GM21786 (cell line): ENCODE measurements around the gene ADTRP.
A peak's percentile ranks its signal among the peaks of the same experiment; 100 is the strongest.

ENCODE experiments used
- ATAC-seq: cut with Tn5 transposase; IDR thresholded peaks from one replicate; pipeline ENCODE4 v1.9.1; 2021; ENCODE audit not compliant: unreplicated experiment

The ADTRP gene

DNA sequence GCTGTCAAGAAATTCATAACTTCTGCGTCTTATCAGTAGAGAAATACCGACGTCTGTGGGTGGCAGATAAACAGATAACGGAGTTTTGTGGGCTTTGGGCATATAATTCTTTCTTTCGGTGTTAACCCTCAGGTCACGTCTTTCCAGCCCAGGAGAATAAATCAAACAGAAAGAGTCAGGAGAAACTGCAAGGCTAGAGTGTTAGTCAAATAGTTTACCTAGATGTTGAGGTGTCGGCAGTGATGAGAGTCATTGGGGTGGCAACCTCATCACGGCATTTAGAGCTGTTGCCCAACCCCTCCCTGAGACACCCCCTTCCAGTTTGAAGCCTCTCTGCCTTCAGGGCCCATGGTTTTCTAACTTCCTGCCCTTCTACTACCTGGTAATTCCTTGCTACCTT is 49.5 kb downstream of the ADTRP start:
- ATAC-seq: no peak

GRCh38 chr6:11727998-11728961 is 50.3 kb downstream of the ADTRP start:
- no peak for ATAC-seq

DNA sequence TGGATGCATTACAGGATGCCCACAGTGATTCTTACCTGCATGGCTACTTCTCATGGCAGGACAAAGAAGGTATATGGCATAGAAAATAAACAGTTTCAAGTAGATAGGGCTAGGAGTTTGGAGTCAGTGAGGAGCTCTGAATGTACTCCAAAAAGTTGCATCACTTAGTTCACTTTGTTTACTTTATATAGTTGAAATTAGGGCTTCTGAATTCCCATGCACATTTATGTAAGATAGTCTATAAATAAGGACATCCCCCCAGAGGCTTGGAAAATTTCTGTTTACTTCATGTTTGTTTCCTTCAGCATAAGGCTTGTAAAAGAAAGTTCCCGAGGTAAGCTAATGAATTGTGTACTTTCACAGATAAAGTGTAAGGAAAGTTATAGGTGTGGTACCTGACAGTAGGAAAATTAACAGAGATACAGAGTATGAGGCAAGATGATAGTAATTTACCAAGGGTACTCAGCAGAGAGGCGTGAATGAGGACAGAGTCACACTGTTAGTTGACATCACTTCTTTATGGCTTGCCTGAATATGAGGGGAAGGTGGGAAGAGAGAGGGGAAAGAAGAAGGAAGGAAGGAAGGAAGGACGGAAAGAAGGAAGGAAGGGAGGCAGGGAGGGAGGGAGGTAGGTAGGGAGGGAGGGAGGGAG is 51.1 kb downstream of the ADTRP start:
- no peak for ATAC-seq

GRCh38 chr6:11724286-11724685 is 54.3 kb downstream of the ADTRP start:
- no peak for ATAC-seq

DNA sequence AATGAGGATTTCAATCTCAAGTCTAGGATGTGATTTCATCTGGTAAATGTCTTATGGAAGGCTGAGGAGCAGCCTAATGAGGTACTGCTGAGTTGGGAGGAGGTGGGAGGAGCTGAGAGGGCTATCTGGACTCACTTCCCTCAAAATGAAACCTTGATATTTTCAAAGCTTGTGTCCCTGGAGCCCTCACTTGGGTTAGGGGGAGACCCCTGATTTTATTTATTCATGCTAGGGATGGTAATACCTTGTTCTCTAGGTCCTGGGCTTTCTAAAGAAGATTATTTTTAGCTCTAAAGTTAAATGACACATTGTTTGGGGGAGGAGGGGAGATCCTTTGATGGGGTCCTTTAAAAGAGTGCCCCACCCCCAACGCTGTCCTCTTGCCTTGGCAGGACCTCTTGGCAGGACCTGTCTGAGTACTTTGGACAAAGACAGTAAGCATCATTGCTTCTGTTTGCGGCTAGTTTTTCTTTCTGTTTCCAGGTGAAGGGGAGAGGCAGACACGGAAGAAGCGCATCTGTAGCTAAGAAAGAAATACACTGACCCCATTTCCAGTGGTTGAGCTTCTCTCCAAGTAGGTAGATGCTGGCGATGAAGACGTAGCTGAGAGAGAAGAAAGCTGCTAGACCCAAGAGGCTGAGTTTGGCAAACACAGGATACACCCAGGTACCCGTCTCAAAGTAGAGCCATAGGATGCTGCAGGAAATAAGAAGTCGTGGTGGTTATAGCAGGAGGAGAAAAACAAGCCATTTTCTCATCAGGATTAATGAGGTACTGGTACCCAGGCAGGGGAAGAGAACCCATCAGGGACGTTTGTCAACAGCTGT is 55.6 kb downstream of the ADTRP start:
- ATAC-seq: peak; percentile 55

DNA sequence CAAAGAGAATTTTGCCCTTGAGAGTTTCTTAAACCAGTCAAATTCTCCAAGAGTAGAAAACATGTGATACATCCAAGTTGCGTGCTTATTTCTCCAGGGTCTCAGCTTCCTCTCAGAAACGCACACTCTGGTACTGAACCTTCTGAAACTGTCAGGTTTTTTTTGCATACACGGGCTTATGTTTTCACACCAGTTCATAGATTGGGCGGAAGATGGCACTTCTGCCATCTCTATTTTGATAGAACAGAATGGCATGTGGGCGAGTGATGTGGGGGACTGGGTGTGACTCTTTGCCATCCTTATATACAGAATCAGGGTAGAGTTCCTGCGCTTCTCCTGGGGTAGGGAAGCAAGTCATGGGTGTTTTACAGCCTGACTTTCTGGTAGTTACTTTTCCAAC is 56.4 kb downstream of the ADTRP start:
- no peak for ATAC-seq

- ATAC-seq: no peak
These were observed 60.1 kb downstream of the ADTRP start for GRCh38 chr6:11718463-11718862.

- ATAC-seq: no peak
These were observed 60.6 kb downstream of the ADTRP start for GRCh38 chr6:11718031-11718430.

DNA sequence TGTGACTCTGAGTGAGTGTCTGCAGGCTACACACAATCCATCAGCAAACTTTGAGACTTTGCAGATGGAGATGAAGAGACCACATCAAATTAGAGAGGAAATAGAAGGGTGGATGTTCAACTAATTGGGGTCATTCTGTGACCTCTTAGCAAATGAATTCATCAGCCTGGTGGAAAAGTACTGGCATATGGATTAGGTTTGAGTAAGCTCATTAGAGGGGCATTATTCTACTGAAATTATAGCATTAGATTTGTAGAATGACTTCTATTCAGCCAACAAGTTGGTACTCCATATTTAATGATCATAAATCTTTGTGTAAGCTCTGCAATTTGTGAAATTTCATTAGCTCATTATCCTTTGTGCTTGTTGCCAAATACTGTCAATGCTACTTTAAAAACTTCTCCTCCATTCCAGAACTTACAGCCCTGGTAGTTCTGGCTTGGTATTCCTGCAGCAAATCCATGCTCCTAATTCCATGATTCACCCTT is 63.8 kb downstream of the ADTRP start:
- ATAC-seq: no peak

DNA sequence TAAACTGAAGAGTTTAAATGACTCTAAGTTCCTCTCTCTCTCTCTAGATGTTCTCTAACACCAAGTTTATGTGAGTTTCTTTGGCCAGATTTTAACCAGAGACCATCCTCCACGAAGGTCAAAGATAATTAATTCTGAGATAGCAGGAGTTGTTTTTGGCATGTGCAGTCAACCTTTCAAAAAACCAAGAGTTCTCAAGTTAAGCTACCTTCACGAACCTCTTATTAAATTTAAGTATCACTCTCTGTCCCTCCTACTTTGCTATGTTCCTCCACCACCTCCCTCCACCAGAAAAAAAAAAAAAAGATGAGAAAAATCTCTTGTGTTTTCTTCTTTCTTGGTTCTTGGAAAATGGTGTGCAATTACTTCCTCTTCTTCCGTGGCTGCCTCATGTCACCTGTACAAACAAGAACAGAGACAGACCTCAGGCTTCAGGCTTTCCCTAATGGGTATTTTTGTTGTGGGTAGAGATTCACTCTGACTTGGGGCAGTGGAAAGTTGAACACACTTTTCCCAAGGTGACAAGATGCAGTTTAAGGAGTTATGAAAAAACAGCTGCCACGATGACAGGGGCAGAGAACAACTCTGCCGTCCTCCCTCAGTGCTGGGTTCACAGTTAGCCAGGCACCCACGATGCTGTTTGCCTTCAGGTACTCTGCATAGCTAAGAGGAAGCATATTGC is 64.3 kb downstream of the ADTRP start:
- ATAC-seq: peak; percentile 57

DNA sequence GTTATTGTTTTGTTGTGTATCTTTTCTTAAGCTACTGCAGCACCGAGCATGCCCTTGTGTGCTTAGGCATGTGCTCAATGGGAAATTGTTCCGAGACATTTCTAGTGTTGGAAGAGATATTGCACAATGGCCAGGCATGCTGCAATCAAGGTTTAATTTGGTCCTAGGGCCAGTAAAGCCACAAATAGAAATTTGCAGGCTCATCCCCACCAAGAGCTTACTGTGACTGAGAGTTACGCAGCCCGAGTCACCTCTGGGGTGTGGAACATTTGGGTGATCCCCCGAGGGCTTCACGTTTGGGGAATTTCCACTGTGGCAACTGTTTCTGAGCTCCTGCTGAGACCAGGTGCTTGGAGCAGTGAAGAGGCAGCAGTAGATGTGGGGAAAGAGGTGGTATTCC is 65.8 kb downstream of the ADTRP start:
- ATAC-seq: no peak

GRCh38 chr6:11711984-11712711 is 66.5 kb downstream of the ADTRP start:
- ATAC-seq: no peak

DNA sequence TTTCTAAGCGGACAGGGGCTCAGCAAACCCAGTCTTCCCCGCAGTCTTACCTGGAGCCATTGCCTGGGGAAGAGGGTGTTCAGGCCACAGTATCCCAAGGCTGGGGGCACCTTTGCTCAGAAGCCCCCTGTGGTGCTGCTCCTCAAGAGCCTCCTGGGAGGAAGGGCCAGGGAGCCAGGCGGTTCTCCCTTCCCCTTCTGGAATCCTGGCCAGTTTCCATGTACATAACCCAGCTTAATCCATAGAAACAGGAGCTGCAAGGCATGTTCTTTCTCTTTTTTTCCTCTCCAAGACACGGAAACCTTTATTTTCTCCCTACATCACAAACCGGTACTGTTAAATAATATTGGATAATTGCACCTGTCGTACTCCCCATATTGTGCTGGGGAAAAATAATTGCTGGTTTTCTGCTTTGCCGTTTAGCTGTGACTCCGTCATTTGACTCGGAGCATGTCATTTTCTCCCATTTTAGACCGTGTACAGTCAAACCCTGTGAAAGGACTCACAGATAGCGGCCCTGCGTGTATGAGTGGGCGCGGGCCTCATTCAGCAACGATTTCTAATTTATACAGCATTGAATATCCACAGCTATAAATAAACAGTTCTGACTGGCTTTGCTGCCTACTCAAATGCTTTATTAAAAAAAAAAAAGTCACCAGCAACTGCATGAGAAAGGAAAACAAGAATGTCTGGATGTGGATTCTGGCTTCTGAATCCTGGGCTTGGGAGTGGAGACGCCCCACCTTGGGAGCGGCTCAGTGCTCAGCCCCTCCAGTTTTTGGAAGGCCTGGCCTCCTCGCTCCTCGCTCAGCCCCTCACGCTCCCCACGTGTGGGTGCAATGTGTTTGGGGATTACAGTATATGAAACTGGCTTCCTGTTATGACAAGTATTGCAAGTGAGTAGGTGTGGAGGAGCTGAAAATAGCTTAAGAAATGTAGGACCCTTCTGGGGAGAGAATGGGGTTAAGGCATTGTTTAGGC is 67.3 kb downstream of the ADTRP start:
- ATAC-seq: peak; percentile 34

DNA sequence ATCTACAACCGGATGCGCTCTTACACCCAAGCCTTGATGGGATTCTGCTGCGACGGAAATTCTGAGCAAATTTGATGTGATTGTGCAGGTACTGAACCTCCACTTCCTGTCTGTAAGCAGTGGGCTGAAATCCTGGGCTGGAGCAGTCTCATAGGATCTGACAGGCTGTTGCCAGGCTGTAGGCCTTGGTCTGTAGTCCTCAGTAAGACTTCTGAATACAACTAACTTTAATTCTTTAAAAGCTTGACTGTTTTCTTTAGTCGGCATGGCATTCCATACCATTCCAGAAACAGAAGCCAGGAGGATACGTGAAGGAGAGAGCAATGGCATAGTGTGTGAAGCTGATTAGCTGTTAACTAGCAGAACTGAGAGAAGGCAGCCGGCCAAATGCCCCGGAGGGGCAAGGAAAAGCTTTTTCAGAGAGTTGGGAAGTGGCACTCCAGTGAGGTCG is 68.3 kb downstream of the ADTRP start:
- no peak for ATAC-seq

DNA sequence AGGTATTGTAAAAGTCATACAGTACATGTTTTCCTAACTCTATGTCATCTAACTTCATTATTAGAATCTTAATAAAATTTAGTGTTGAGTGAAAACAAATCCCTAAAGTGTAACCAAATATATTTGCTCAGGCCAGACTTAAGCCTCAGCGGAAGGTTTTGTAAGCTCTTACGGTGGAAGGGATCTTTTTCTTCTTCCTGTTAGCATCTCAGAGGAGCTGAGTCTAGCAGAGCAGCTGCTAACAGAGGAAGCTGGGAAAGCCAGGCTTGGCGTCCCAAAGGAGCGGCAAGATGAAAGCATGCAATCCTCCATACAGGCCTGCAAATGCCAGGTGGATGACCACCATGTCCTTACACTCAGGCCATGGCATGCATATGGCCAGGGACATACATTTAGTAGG is 72.4 kb downstream of the ADTRP start:
- no peak for ATAC-seq

DNA sequence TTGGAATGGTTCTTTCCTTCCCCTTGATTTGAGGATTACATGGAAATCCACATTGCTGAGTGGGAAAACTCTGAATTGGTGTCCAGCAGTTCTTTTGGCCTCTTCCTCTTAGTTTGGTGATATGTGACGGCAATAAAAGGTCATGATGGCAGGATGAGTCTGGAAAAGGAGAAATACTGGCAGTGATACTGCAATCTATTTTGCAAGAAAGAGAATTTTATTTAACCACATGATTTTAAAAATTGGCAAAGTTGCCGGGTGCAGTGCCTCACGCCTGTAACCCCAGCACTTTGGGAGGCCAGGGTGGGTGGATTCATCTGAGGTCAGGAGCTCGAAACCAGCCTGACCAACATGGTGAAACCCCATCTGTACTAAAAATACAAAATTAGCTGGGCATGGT is 73.1 kb downstream of the ADTRP start:
- ATAC-seq: no peak

GRCh38 chr6:11705069-11705468 is 73.5 kb downstream of the ADTRP start:
- ATAC-seq: no peak

DNA sequence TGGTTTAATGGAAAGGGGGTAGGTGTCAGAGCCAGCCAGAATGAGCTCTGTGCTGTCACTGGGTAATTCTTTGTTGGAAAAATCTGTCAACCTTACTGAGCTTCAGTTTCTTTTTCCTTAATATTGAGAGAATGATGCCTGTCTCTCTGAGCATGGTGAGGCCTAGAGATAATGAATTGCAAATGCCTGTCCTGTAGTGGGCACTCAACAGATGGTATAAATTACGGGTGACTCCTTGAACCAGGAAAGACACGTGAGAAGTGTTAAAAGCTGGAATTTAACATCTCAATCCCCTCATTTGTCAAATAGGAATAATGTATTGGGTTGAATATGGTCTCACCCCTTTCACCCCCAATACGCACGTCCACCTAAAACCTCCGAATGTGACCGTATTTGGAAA is 74.9 kb downstream of the ADTRP start:
- no peak for ATAC-seq
